Measurements from ENCODE around the gene DNAJC8.

Gene DNAJC8

GRCh38 chr1:28172713-28173150, 60.1 kb downstream of the DNAJC8 start:
- no peak for DNase-seq (ENCODE audit: low read depth in 3 of 3)

GRCh38 chr1:28171246-28171645, 61.6 kb downstream of the DNAJC8 start:
- DNase-seq (ENCODE audit: low read depth in 3 of 3): no peak

GRCh38 chr1:28170001-28170596, 62.7 kb downstream of the DNAJC8 start:
- DNase-seq (ENCODE audit: low read depth in 3 of 3): no peak

GRCh38 chr1:28163496-28164161, 69.2 kb downstream of the DNAJC8 start:
- DNase-seq (ENCODE audit: low read depth in 3 of 3): no peak

- no peak for DNase-seq (ENCODE audit: low read depth in 3 of 3)
Observed at GRCh38 chr1:28162151-28162550, 70.7 kb downstream of the DNAJC8 start.

- DNase-seq (ENCODE audit: low read depth in 3 of 3): no peak
Observed at GRCh38 chr1:28161751-28162150, 71.1 kb downstream of the DNAJC8 start.

GRCh38 chr1:28160782-28161266, 72.0 kb downstream of the DNAJC8 start:
- no peak for DNase-seq (ENCODE audit: low read depth in 3 of 3)

- DNase-seq (ENCODE audit: low read depth in 3 of 3): no peak
Observed at GRCh38 chr1:28159680-28160079, 73.1 kb downstream of the DNAJC8 start.

- no peak for DNase-seq (ENCODE audit: low read depth in 3 of 3)
Observed at GRCh38 chr1:28159243-28159642, 73.6 kb downstream of the DNAJC8 start.

GRCh38 chr1:28157894-28158293, 74.9 kb downstream of the DNAJC8 start:
- no peak for DNase-seq (ENCODE audit: low read depth in 3 of 3)

GRCh38 chr1:28156821-28157220, 76.0 kb downstream of the DNAJC8 start:
- DNase-seq (ENCODE audit: low read depth in 3 of 3): no peak

- DNase-seq (ENCODE audit: low read depth in 3 of 3): no peak
Observed at GRCh38 chr1:28155628-28156027, 77.2 kb downstream of the DNAJC8 start.

- DNase-seq (ENCODE audit: low read depth in 3 of 3): no peak
Observed at GRCh38 chr1:28154078-28154594, 78.7 kb downstream of the DNAJC8 start.
